IPS-20b (cell line): ENCODE data around the gene RPS21.

Experiments used
- H3K27ac ChIP-seq: one replicate; pipeline ENCODE4 v1.5.1; 2013; ENCODE audit warnings: low read length
- H3K27me3 ChIP-seq: 2 replicates; pipeline ENCODE4 v1.6.1; 2013; ENCODE audit warnings: mild to moderate bottlenecking, low read length, inconsistent platforms; ENCODE audit not compliant: insufficient read depth
- H3K36me3 ChIP-seq: 2 replicates; pipeline ENCODE4 v1.6.1; 2013; ENCODE audit warnings: low read depth, mild to moderate bottlenecking, inconsistent platforms, low read length, moderate library complexity; ENCODE audit not compliant: insufficient read depth
- H3K4me1 ChIP-seq: 2 replicates; pipeline ENCODE4 v1.6.1; 2013; ENCODE audit warnings: mild to moderate bottlenecking, control low read depth, inconsistent platforms, low read length, moderate library complexity; ENCODE audit not compliant: insufficient read depth
- H3K4me3 ChIP-seq: 2 replicates; pipeline ENCODE4 v1.5.1; 2013; ENCODE audit warnings: mild to moderate bottlenecking, low read length, inconsistent platforms
- H3K9ac ChIP-seq: 2 replicates; pipeline ENCODE4 v1.6.1; 2013; ENCODE audit warnings: low read depth, mild to moderate bottlenecking, inconsistent platforms, low read length, moderate library complexity
- H3K9me3 ChIP-seq: 2 replicates; pipeline ENCODE4 v1.6.1; 2013; ENCODE audit warnings: mild to moderate bottlenecking, low read depth, low read length, inconsistent platforms; ENCODE audit not compliant: insufficient read depth

Gene RPS21

GRCh38 chr20:62376112-62377063, 10.5 kb upstream of the RPS21 start:
- Histone ChIP-seq H3K27ac (peak overlapping the region; percentile 65), H3K36me3 (no peaks in the 10 kb centered on the region), H3K9ac (peak overlapping the region; percentile 67)

GRCh38 chr20:62377064-62377461, 9.8 kb upstream of the RPS21 start:
- Histone ChIP-seq H3K4me3 (no peak overlapping the region), H3K9me3 (no peaks in the 10 kb centered on the region), H3K36me3 (peaks cover 5% of the 10 kb centered on the region), H3K27ac (peak overlapping the region; percentile 65), H3K27me3 (no peaks in the 10 kb centered on the region), H3K4me1 (peaks cover 14% of the 10 kb centered on the region; the same call in 1 of the 2 replicates), H3K9ac (peak overlapping the region; percentile 67; the same call in 1 of the 2 replicates)

More at GRCh38 chr20:62376112-62377063, 10.5 kb upstream of the RPS21 start:
- Histone ChIP-seq H3K9me3 (no peaks in the 10 kb centered on the region), H3K4me3 (no peak overlapping the region), H3K4me1 (peaks cover 14% of the 10 kb centered on the region; the same call in 1 of the 2 replicates), H3K27me3 (no peaks in the 10 kb centered on the region)

GRCh38 chr20:62377615-62378178, 9.2 kb upstream of the RPS21 start:
- H3K9me3 ChIP-seq = no peaks in the 10 kb centered on the region
- H3K9ac ChIP-seq = no peak overlapping the region
- peaks cover 14% of the 10 kb centered on the region; the same call in 1 of the 2 replicates for H3K4me1 ChIP-seq
- no peak overlapping the region for H3K27ac ChIP-seq
- peaks cover 8% of the 10 kb centered on the region for H3K36me3 ChIP-seq
- H3K27me3 ChIP-seq = no peaks in the 10 kb centered on the region
- no peak overlapping the region for H3K4me3 ChIP-seq

GRCh38 chr20:62378215-62378614, 8.7 kb upstream of the RPS21 start:
- Histone ChIP-seq H3K9ac (no peak overlapping the region), H3K27ac (no peak overlapping the region), H3K27me3 (no peaks in the 10 kb centered on the region), H3K4me1 (peaks cover 14% of the 10 kb centered on the region; the same call in 1 of the 2 replicates), H3K4me3 (no peak overlapping the region), H3K36me3 (peaks cover 8% of the 10 kb centered on the region), H3K9me3 (no peaks in the 10 kb centered on the region)

- no peak overlapping the region for H3K9ac ChIP-seq
Measured at GRCh38 chr20:62381202-62381797, 5.6 kb upstream of the RPS21 start.

GRCh38 chr20:62381842-62382241, 5.1 kb upstream of the RPS21 start:
- Histone ChIP-seq H3K36me3 (peaks cover 8% of the 10 kb centered on the region), H3K9me3 (no peaks in the 10 kb centered on the region), H3K4me1 (peaks cover 4% of the 10 kb centered on the region; the same call in 1 of the 2 replicates), H3K27ac (no peak overlapping the region), H3K4me3 (no peak overlapping the region), H3K9ac (no peak overlapping the region), H3K27me3 (no peaks in the 10 kb centered on the region)

More at GRCh38 chr20:62381202-62381797, 5.6 kb upstream of the RPS21 start:
- Histone ChIP-seq H3K9me3 (no peaks in the 10 kb centered on the region), H3K4me1 (peaks cover 8% of the 10 kb centered on the region; the same call in 1 of the 2 replicates), H3K4me3 (no peak overlapping the region), H3K27me3 (no peaks in the 10 kb centered on the region), H3K36me3 (peaks cover 8% of the 10 kb centered on the region), H3K27ac (no peak overlapping the region)

DNA sequence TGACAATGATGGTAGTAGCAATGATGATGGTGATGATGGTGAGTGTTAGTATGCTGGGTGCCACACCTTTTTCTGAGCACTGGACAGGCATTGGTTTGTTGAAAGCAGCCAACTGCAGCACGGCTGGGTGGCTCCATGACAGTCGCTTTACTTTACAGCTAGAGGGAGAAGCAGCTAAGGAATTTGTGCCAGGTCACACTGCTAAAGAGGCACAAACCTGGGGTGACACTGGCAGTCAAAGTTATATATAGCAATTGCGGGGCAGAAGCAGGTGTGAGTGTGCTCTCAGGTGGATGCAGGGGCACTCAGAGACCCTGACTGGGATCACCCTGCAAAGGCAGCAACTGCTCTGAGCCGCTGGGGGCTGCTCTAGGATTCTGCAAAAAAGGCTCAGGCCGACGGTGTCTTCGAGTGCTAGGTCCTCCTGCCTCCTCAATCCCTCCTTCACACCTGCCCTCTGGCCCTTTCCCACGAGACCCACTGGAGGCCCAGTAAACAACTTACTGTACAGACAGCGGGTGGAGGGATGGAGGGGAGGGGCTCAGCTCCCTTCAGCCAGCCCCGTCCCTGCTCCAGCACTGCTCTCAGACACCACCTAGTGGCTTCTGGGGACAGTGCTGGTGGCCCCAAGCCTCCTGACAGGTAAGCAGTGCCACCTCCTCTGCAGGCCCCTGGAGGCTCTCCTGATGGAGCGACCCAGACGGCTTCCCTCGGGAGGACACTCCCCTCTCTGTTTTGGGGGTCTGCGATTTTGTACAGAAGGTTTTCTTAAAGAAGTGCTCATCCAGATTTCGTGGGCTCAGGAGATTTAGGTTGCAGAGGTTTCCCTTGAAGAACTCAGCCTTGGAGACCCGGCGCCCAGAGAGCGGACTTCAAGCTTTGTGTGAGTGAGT, 4.4 kb upstream of the RPS21 start:
- H3K36me3 ChIP-seq = peaks cover 12% of the 10 kb centered on the region
- no peaks in the 10 kb centered on the region; the same call in 1 of the 2 replicates for H3K4me1 ChIP-seq
- no peaks in the 10 kb centered on the region for H3K9me3 ChIP-seq
- no peak overlapping the region for H3K4me3 ChIP-seq
- H3K27me3 ChIP-seq = no peaks in the 10 kb centered on the region
- no peak overlapping the region for H3K27ac ChIP-seq
- no peak overlapping the region for H3K9ac ChIP-seq

- Histone ChIP-seq H3K27me3 (no peaks in the 10 kb centered on the region), H3K27ac (peak overlapping the region; percentile 86), H3K36me3 (peaks cover 32% of the 10 kb centered on the region), H3K9me3 (no peaks in the 10 kb centered on the region), H3K4me3 (peak overlapping the region; percentile 100), H3K9ac (peak overlapping the region; percentile 100), H3K4me1 (no peaks in the 10 kb centered on the region; the same call in 1 of the 2 replicates)
Measured at GRCh38 chr20:62387219-62387913, 463 bp downstream of the RPS21 start.

DNA sequence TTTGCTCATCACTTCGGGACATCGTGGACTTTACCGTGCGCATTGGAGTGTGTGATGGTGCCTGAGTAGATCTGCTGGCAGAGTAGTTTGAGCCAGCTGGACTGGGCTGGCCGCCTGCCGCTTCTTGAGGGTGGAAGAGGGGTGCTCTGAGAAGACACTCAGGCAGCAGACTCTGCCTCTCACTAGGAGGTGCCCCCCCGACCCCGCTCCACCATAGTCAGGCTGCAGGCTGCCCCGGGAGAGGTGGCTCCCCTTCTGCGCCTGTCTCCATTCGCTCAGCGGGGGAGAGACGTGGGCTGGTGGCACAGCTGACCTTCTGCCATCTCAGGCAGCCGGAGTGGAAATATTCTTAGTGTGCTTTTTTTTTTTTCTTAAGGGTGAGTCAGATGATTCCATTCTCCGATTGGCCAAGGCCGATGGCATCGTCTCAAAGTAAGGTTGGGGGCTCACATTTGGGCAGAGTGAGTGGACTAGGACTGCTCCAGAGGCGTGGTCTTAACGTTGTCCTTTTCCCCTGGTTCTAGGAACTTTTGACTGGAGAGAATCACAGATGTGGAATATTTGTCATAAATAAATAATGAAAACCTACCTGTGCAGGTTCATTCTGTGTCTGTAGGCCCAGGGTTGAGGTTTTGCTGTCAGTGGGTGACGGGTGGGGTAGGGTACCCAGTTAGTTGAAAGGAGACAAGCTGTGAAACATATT, 1.2 kb downstream of the RPS21 start:
- H3K4me1 ChIP-seq = no peaks in the 10 kb centered on the region; the same call in 1 of the 2 replicates
- no peaks in the 10 kb centered on the region for H3K27me3 ChIP-seq
- no peaks in the 10 kb centered on the region for H3K9me3 ChIP-seq
- peak overlapping the region; percentile 86 for H3K27ac ChIP-seq
- peaks cover 32% of the 10 kb centered on the region for H3K36me3 ChIP-seq
- peak overlapping the region; percentile 100 for H3K4me3 ChIP-seq
- H3K9ac ChIP-seq = peak overlapping the region; percentile 100
